Measurements from ENCODE around the gene LRRK2. TPM values are rescaled to one million over a fixed set of nuclear protein-coding genes. Genes with fewer than 3 reads are reported as not detected.

The LRRK2 gene
- total RNA-seq, 2 donors from 2014 or later, result 8.2 to 13.7 TPM

GRCh38 chr12:40343124-40343523, 118.3 kb downstream of the LRRK2 start:
- Histone ChIP-seq H3K27me3 (no peaks in the 10 kb centered on the region), H3K4me1 (peaks cover 14% of the 10 kb centered on the region), H3K27ac (no peak overlapping the region), H3K9me3 (no peaks in the 10 kb centered on the region), H3K4me3 (no peak overlapping the region), H3K36me3 (replicated peaks in 1 of 2; ENCODE audit: insufficient read depth in 1 of 2, low read depth in 2 of 2) (no peaks in the 10 kb centered on the region)
- ATAC-seq (no peak), DNase-seq (no peak)
- 42 to 70% methylated on average over 4 of the region's 4 CpGs for WGBS, 2 donors
- TF ChIP-seq POLR2A (IDR thresholded peaks at IDR 0.05), result no peak
- TF ChIP-seq, protein P1, sequence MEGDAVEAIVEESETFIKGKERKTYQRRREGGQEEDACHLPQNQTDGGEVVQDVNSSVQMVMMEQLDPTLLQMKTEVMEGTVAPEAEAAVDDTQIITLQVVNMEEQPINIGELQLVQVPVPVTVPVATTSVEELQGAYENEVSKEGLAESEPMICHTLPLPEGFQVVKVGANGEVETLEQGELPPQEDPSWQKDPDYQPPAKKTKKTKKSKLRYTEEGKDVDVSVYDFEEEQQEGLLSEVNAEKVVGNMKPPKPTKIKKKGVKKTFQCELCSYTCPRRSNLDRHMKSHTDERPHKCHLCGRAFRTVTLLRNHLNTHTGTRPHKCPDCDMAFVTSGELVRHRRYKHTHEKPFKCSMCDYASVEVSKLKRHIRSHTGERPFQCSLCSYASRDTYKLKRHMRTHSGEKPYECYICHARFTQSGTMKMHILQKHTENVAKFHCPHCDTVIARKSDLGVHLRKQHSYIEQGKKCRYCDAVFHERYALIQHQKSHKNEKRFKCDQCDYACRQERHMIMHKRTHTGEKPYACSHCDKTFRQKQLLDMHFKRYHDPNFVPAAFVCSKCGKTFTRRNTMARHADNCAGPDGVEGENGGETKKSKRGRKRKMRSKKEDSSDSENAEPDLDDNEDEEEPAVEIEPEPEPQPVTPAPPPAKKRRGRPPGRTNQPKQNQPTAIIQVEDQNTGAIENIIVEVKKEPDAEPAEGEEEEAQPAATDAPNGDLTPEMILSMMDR (IDR thresholded peaks at IDR 0.05), result no peak
- intact Hi-C loops (cut with DNase I), result no loop called here

DNA sequence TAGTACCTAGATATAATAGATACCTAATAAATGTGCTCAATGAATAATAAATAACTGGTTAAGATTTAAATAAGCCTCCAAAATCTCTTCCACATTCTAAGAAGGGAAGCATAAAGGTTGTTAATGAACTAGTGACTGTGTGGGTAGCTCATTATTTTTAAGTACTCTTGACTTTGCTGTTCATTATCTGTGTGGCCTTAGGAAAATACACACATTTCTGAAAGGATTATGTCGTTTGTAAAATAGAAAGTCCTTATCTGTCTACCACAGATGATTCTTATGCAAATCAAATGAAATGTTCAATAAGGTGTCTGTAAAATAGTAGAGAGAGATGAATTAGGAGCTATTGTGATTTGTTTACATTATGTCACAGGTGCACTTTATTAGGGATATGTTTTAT, 119.5 kb downstream of the LRRK2 start:
- WGBS, 2 donors, result 17 to 27% methylated on average over 1 of the region's 1 CpG
- peaks cover 14% of the 10 kb centered on the region for H3K4me1 ChIP-seq
- intact Hi-C loops (cut with DNase I), result no loop called here
- no peak overlapping the region for H3K27ac ChIP-seq
- no peak for DNase-seq
- no peak for ATAC-seq
- TF ChIP-seq, protein P1 (IDR thresholded peaks at IDR 0.05), result no peak
- no peak for TF ChIP-seq POLR2A (IDR thresholded peaks at IDR 0.05)
- no peaks in the 10 kb centered on the region for H3K36me3 ChIP-seq (replicated peaks in 1 of 2; ENCODE audit: insufficient read depth in 1 of 2, low read depth in 2 of 2)
- no peaks in the 10 kb centered on the region for H3K9me3 ChIP-seq
- no peaks in the 10 kb centered on the region for H3K27me3 ChIP-seq
- no peak overlapping the region for H3K4me3 ChIP-seq

- no peak for ATAC-seq
- H3K9me3 ChIP-seq, result no peaks in the 10 kb centered on the region
- peak in 1 of 4 donors; percentile 5 for DNase-seq
- no peaks in the 10 kb centered on the region for H3K4me1 ChIP-seq
- no peak overlapping the region for H3K27ac ChIP-seq
- WGBS, 2 donors, result 62 to 65% methylated on average over 1 of the region's 1 CpG
- TF ChIP-seq, protein P1 (IDR thresholded peaks at IDR 0.05), result no peak
- TF ChIP-seq POLR2A (IDR thresholded peaks at IDR 0.05), result no peak
- no peaks in the 10 kb centered on the region for H3K36me3 ChIP-seq (replicated peaks in 1 of 2; ENCODE audit: insufficient read depth in 1 of 2, low read depth in 2 of 2)
- H3K4me3 ChIP-seq, result no peak overlapping the region
- intact Hi-C loops (cut with DNase I), result no loop called here
- H3K27me3 ChIP-seq, result no peaks in the 10 kb centered on the region
Observed at GRCh38 chr12:40351976-40352375, 127.2 kb downstream of the LRRK2 start.

DNA sequence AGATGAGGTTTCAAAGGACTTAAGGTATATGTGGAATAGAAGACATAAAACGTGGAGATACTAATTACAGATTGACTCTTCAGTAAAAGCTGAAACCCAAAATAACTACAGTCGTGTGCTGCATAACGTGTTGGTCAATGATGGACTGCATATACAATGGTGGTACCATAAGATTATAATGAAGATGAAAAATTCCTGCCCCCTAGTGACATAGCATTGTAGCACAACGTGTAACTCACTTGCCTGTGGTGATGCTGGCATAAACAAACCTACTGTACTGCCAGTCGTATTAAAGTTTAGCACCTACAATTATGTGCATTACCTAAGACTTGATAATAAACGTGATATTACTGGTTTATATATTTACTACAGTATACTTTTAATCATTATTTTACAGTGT, 150.3 kb downstream of the LRRK2 start:
- H3K9me3 ChIP-seq, result no peaks in the 10 kb centered on the region
- ATAC-seq, result no peak
- H3K4me1 ChIP-seq, result peaks cover 11% of the 10 kb centered on the region
- DNase-seq, result no peak
- TF ChIP-seq POLR2A (IDR thresholded peaks at IDR 0.05), result no peak
- TF ChIP-seq, protein P1 (IDR thresholded peaks at IDR 0.05), result peak in 1 of 7 experiments; percentile 7
- intact Hi-C loops (cut with DNase I), result no loop called here
- H3K36me3 ChIP-seq (replicated peaks in 1 of 2; ENCODE audit: insufficient read depth in 1 of 2, low read depth in 2 of 2), result no peaks in the 10 kb centered on the region
- WGBS, 2 donors, result 77% methylated on average over 6 of the region's 6 CpGs
- no peak overlapping the region for H3K4me3 ChIP-seq
- H3K27me3 ChIP-seq, result no peaks in the 10 kb centered on the region
- H3K27ac ChIP-seq, result no peak overlapping the region

- Histone ChIP-seq H3K4me1 (peaks cover 11% of the 10 kb centered on the region), H3K4me3 (no peak overlapping the region), H3K27me3 (no peaks in the 10 kb centered on the region), H3K9me3 (no peaks in the 10 kb centered on the region), H3K36me3 (replicated peaks in 1 of 2; ENCODE audit: insufficient read depth in 1 of 2, low read depth in 2 of 2) (no peaks in the 10 kb centered on the region), H3K27ac (no peak overlapping the region)
- intact Hi-C loops (cut with DNase I), result no loop called here
- ATAC-seq (no peak), DNase-seq (no peak)
- TF ChIP-seq POLR2A (IDR thresholded peaks at IDR 0.05), result no peak
- TF ChIP-seq, protein P1 (IDR thresholded peaks at IDR 0.05), result no peak
- WGBS, 2 donors, result 94 to 95% methylated on average over 5 of the region's 5 CpGs
Observed at GRCh38 chr12:40376533-40377267, 151.9 kb downstream of the LRRK2 start.

All from body of pancreas (tissue), 4 donors.